ENCODE results near the gene CEP250.

DNA sequence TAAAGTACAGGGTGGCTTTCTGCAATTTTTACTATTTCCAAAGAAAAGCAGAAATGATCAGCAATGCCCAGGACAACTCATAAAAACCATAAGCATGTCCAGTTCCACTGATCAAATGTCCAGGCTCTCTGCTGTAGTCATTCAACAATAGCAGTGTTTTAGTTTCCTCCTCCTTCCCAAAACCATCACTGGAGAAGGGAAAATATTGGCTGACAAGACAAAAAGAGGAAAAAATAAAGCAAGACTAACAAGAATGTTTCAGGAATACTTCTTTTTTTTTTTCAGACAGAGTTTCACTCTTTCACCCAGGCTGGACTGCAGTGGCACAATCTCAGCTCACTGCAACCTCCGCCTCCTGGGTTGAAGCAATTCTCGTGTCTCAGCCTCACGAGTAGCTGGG is 45.9 kb upstream of the CEP250 start:
- TF ChIP-seq SUZ12 (IDR thresholded peaks at IDR 0.05), result no peak
- no peak for TF ChIP-seq FOXA1 (IDR thresholded peaks at IDR 0.05)
- TF ChIP-seq SP1 (IDR thresholded peaks at IDR 0.05), result no peak
- no peak for TF ChIP-seq TARDBP (IDR thresholded peaks at IDR 0.05)
- TF ChIP-seq FOXK2 (IDR thresholded peaks at IDR 0.05), result no peak
